H1 (cell line): ENCODE results near the gene AP2A1. TPM values are rescaled to one million over a fixed set of nuclear protein-coding genes. Genes with fewer than 3 reads are reported as not detected.

Source experiments
- CHD7 ChIP-seq: fragments of 300-600 bp; sonication (generic); IDR thresholded peaks from 2 replicates; pipeline ENCODE4 v1.7.1; 2012; ENCODE audit warnings: low read length, moderate library complexity, mild to moderate bottlenecking, inconsistent platforms; ENCODE audit not compliant: insufficient replicate concordance
- EZH2 ChIP-seq: fragments of 200-600 bp; sonication (generic); IDR thresholded peaks from 2 replicates; pipeline ENCODE4 v1.7.1; 2012; ENCODE audit warnings: low read depth, mild to moderate bottlenecking, moderate library complexity, low read length, inconsistent platforms; ENCODE audit not compliant: severe bottlenecking
- FOSL1 ChIP-seq: IDR thresholded peaks from 2 replicates; pipeline ENCODE4 v1.6.1; 2011; ENCODE audit warnings: mild to moderate bottlenecking, low read depth, low read length, moderate library complexity; ENCODE audit not compliant: insufficient read depth
- JUND ChIP-seq: IDR thresholded peaks from 2 replicates; pipeline ENCODE4 v1.6.1; 2011; ENCODE audit warnings: mild to moderate bottlenecking, improper control_type of control experiment, low read length
- MAX ChIP-seq: IDR thresholded peaks from 2 replicates; pipeline ENCODE4 v1.6.1; 2012; ENCODE audit warnings: inconsistent platforms
- RNF2 ChIP-seq: fragments of 200-900, 300-1000 bp; sonication (generic); IDR thresholded peaks from 2 replicates; pipeline ENCODE4 v1.7.1; 2016; ENCODE audit warnings: borderline replicate concordance, low read depth, mild to moderate bottlenecking, antibody characterized with exemption, low read length; ENCODE audit not compliant: poor library complexity, severe bottlenecking; ENCODE audit errors: missing control alignments
- TBP ChIP-seq: IDR thresholded peaks from 2 replicates; pipeline ENCODE4 v1.6.1; 2011; ENCODE audit warnings: low read depth, low read length, improper control_type of control experiment
- polyA plus RNA-seq, 7 experiments: library from polyadenylated mRNA; depleted of rRNA in 3 of 7; stranded (reverse) in 5 of 7; unstranded in 2 of 7; fragments of >200 nt in 5 of 7; fragments of 200-250 nt in 2 of 7; gene quantifications; 1 replicate in 5 of 7; 2 replicates in 1 of 7; 4 replicates in 1 of 7; pipeline versions ENCODE4 v1.2.1 to v1.2.3, GENCODE V29; 2011 to 2013; ENCODE audit warnings: missing spikeins in 2 of 7, mixed read lengths in 2 of 7
- total RNA-seq: library from RNA; stranded (reverse); fragmentation: NEBNext Ultra II Directional; extraction: Animal tissue kit (Norgen Biotek cat#: 25700); gene quantifications from 2 replicates; pipeline ENCODE4 v1.2.1, GENCODE V29; 2021
- TF ChIP-seq, protein P1 (sequence below): IDR thresholded peaks from 2 replicates; pipeline ENCODE4 v1.6.1; 2012; ENCODE audit warnings: inconsistent platforms

AP2A1 gene
- total and polyA plus RNA-seq, 2 of the 8 experiments (the other 6 are each of a cell fraction or from before 2014, with no cell fraction given) = 105 to 106 TPM

DNA sequence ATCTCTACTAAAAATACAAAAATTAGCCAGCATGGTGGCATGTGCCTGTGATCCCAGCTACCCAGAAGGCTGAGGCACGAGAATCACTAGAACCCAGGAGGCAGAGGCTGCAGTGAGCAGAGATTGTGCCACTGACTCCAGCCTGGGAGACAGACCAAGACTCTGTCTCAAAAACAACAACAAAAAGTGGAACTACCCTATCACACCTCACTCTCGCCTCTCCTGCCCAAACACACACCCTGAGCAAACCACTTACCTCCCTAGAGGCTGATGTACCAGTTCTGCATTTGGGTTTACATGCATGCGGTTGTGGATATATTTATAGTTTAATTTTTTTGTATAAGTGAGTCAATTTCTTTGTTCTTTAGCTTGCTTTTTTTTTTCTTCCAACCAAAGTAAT, 76.5 kb downstream of the AP2A1 start (continued):
- TF ChIP-seq CHD7 (no peak), MAX (no peak), RNF2 (no peak), FOSL1 (no peak), TBP (no peak), EZH2 (no peak), JUND (no peak)
- TF ChIP-seq, protein P1, sequence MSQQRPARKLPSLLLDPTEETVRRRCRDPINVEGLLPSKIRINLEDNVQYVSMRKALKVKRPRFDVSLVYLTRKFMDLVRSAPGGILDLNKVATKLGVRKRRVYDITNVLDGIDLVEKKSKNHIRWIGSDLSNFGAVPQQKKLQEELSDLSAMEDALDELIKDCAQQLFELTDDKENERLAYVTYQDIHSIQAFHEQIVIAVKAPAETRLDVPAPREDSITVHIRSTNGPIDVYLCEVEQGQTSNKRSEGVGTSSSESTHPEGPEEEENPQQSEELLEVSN = no peak
